Renal pelvis (tissue), 4 donors: ENCODE data around the gene ZFYVE28. TPM values are rescaled to one million over a fixed set of nuclear protein-coding genes. Genes with fewer than 3 reads are reported as not detected.
A peak's percentile ranks its signal among the peaks of the same experiment; 100 is the strongest.

Source experiments
- DNase-seq: peaks from one replicate; pipeline ENCODE4 v3.0.0-alpha.2; 2013
- polyA plus RNA-seq, 3 donors: library from polyadenylated mRNA; unstranded; fragments of 120-200 nt; gene quantifications; one replicate each; pipeline ENCODE4 v1.2.1, GENCODE V29; 2013; ENCODE audit not compliant: insufficient read length in 3 of 3

The ZFYVE28 gene
- polyA plus RNA-seq, 3 donors: 1.7 to 3.7 (median 3.2) TPM

GRCh38 chr4:2304877-2305561, 113.4 kb downstream of the ZFYVE28 start:
- no peak for DNase-seq

GRCh38 chr4:2304321-2304876, 114.0 kb downstream of the ZFYVE28 start:
- DNase-seq: no peak

- DNase-seq: no peak
Measured at GRCh38 chr4:2303686-2304320, 114.6 kb downstream of the ZFYVE28 start.

GRCh38 chr4:2303121-2303685, 115.2 kb downstream of the ZFYVE28 start:
- no peak for DNase-seq

DNA sequence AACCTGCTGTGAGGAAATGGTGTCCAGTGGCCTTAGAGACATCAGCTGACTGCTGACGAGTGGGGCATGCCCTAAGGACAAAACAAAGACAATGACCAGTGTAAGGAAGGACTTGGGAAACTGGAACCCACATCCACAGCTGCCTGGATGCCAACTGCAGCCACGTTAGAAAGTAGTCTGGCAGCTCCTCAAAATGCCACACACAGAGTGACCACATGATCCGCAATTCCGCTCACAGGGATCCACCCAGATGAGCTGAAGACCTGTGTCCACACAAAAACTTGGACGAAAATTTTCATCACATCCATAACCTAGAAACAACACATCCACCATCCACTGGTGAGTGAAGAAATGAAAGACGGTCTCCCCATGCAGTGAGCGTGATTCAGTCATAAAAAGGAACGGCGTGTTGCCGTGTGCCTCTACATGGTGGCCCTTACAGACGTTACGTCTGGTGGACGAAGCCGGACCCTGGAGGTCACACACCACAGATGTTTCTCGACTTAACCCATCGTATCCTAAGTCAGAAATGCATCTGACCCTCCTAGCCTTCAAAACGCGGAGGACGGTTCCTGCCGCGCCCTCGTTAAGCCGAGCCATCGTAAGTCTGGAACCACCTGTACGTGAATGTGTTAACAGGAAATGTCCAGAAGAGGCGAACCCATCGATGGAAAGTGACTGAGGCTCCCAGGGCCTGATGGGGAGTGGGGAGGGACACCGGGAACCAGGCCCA, 115.9 kb downstream of the ZFYVE28 start:
- no peak for DNase-seq

DNA sequence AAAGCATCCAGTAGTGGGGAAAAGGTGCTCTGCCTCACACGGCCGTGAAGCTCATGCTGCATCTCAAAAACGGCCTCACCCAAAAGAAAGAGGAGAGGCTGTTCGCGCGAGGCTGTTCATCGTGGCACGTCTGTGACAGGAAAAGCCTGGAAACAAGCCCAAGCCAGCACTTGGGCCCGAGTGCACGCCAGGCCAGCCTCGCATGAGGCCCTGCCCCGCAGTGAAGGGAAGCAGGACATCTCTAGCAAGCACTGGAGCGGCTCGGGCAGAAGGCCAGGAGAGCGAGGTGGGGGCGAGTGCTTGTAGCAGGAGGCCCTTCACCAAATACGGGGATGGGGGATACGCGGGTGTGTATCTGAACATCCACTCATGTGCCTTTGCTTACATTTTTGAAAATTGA, 116.6 kb downstream of the ZFYVE28 start:
- DNase-seq: no peak

- DNase-seq: no peak
Measured at GRCh38 chr4:2301225-2301642, 117.2 kb downstream of the ZFYVE28 start.

GRCh38 chr4:2300431-2301224, 117.8 kb downstream of the ZFYVE28 start:
- DNase-seq: no peak

GRCh38 chr4:2299794-2300193, 118.7 kb downstream of the ZFYVE28 start:
- DNase-seq: no peak

- DNase-seq: no peak
Measured at GRCh38 chr4:2298532-2298991, 119.9 kb downstream of the ZFYVE28 start.

GRCh38 chr4:2297606-2298531, 120.6 kb downstream of the ZFYVE28 start:
- DNase-seq: no peak

GRCh38 chr4:2296631-2297601, 121.5 kb downstream of the ZFYVE28 start:
- no peak for DNase-seq

DNA sequence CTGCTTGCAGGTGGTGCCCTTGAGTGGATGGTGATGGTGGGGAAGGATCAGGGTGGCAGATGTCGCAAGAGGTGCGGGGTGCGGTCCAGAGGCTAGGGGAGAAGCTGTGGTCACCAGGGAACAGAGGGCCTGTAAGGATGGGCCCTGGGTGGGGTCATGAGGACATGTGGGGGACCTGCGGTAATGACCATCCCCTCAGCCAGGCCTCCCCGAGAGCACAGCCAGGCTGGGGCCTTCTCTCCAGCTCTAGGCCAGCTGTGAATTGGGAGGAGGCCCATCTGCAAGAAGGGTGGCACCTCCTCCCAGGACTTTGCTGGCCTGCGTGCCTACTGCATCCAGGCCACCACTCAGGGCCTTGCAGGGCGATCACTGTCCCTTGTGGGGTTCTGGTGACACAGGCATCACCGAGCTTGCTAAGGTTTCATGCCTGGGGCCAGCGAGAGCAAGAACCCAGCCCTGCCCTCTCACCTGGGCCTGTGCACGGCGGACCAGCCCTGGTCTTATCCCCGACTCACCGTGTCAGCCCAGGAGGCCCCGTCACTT, 122.5 kb downstream of the ZFYVE28 start:
- DNase-seq: no peak

DNA sequence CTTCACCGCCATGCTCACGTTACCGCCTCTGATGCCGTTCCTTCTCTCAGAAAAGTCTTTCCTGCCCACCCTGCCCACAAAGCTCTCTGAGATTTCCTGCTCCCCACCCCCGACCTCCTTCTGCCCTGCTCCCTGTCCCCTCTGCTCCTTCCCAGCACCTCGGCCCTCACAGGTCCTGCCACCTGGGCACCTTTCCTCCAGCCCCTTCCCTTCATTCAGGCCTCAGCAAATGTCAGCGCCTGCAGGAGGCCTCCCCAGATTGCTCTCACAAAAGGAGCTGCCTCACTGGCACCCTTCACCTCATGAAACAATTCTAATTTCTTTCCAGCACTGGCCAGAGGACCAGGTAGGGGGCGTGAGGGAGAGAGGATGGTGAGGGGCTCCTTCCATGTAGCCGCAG, 122.9 kb downstream of the ZFYVE28 start:
- DNase-seq: no peak

GRCh38 chr4:2292646-2293108, 125.8 kb downstream of the ZFYVE28 start:
- DNase-seq: peak; percentile 48

- no peak for DNase-seq
Measured at GRCh38 chr4:2291705-2292645, 126.5 kb downstream of the ZFYVE28 start.

GRCh38 chr4:2290974-2291704, 127.3 kb downstream of the ZFYVE28 start:
- no peak for DNase-seq
